Nephron progenitor cell (in vitro differentiated cells): ENCODE results near the gene OCRL.

ENCODE experiments used
- DNase-seq: peaks from one replicate; pipeline ENCODE4 v3.0.0; 2021
- H3K27ac Mint-ChIP-seq: 2 replicates; pipeline ENCODE4 v1.8.0; 2021; ENCODE audit warnings: mild to moderate bottlenecking, moderate library complexity, mixed read lengths
- H3K27me3 Mint-ChIP-seq: 2 replicates; pipeline ENCODE4 v1.8.0; 2021; ENCODE audit warnings: mild to moderate bottlenecking, low read depth, mixed read lengths; ENCODE audit not compliant: poor library complexity
- H3K36me3 Mint-ChIP-seq: 2 replicates; pipeline ENCODE4 v1.8.0; 2021; ENCODE audit warnings: low read depth, mixed read lengths
- H3K4me1 Mint-ChIP-seq: 2 replicates; pipeline ENCODE4 v1.8.0; 2021; ENCODE audit warnings: mixed read lengths
- H3K4me3 Mint-ChIP-seq: 2 replicates; pipeline ENCODE4 v1.8.0; 2021; ENCODE audit warnings: mild to moderate bottlenecking, moderate library complexity, mixed read lengths
- H3K9me3 Mint-ChIP-seq: 2 replicates; pipeline ENCODE4 v1.8.0; 2021; ENCODE audit warnings: mild to moderate bottlenecking, moderate library complexity, mixed read lengths
- TF ChIP-seq, protein P1 (sequence below): fragments of 200-600 bp; sonication (generic); IDR thresholded peaks from 2 replicates; pipeline ENCODE4 v1.5.0; 2021; ENCODE audit warnings: antibody characterized with exemption

The OCRL gene

DNA sequence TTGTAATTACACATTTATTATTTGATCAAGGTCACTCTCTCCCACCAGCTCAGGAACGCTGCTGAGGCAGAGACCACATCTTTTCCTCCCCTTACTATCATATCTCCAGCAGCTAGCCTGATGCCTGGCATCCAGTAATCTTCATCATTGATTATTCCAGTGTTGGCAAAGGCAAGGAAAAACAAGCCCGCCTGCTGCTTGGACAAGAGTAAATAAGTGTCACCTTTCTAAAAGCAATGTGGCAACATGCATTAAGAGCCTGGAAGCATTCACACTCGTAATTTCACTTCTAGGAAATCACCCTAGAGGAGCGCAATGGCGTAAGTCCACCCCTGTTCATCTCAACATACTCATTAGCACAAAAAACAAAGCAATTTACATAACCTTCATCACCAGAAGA is 59.9 kb downstream of the OCRL start:
- Mint-ChIP-seq H3K36me3 (peaks cover 28% of the 10 kb centered on the region), H3K9me3 (no peaks in the 10 kb centered on the region), H3K4me3 (no peak overlapping the region), H3K27me3 (no peaks in the 10 kb centered on the region), H3K27ac (peak overlapping the region; percentile 25), H3K4me1 (peaks cover 37% of the 10 kb centered on the region)
- TF ChIP-seq, protein P1, sequence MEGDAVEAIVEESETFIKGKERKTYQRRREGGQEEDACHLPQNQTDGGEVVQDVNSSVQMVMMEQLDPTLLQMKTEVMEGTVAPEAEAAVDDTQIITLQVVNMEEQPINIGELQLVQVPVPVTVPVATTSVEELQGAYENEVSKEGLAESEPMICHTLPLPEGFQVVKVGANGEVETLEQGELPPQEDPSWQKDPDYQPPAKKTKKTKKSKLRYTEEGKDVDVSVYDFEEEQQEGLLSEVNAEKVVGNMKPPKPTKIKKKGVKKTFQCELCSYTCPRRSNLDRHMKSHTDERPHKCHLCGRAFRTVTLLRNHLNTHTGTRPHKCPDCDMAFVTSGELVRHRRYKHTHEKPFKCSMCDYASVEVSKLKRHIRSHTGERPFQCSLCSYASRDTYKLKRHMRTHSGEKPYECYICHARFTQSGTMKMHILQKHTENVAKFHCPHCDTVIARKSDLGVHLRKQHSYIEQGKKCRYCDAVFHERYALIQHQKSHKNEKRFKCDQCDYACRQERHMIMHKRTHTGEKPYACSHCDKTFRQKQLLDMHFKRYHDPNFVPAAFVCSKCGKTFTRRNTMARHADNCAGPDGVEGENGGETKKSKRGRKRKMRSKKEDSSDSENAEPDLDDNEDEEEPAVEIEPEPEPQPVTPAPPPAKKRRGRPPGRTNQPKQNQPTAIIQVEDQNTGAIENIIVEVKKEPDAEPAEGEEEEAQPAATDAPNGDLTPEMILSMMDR = no peak
- no peak for DNase-seq

DNA sequence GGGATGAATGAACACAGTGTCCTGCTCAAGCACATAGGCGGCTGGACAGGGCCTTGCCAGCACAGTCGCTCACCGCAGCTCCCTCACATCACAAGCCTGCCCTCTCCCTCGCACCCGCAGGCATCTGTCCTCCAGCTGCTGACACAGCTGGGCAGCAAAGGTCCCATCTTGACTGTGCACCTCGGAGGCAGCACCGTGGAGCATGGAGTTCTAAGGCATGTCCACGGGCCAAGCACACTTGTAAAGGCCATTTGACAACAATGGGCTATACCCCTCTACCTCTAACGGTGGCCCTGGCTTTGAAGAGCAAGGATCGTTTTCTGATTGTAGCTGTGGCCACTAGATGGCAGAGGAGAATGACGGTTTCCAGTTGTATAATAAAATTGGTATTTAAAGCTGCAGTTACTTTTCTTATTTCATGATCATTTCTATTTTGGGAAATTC is 60.9 kb downstream of the OCRL start:
- peak; percentile 21 for DNase-seq
- H3K4me3 Mint-ChIP-seq = no peak overlapping the region
- TF ChIP-seq, protein P1 = peak; percentile 61
- H3K27ac Mint-ChIP-seq = no peak overlapping the region
- H3K4me1 Mint-ChIP-seq = peaks cover 46% of the 10 kb centered on the region
- H3K36me3 Mint-ChIP-seq = peaks cover 28% of the 10 kb centered on the region
- H3K27me3 Mint-ChIP-seq = peaks cover 4% of the 10 kb centered on the region
- H3K9me3 Mint-ChIP-seq = no peaks in the 10 kb centered on the region

- Mint-ChIP-seq H3K4me1 (peaks cover 32% of the 10 kb centered on the region), H3K36me3 (peaks cover 6% of the 10 kb centered on the region), H3K27ac (no peak overlapping the region), H3K4me3 (no peak overlapping the region), H3K9me3 (peaks cover 6% of the 10 kb centered on the region), H3K27me3 (peaks cover 42% of the 10 kb centered on the region)
- TF ChIP-seq, protein P1 = peak; percentile 76
- DNase-seq = peak; percentile 77
Observed at GRCh38 chrX:129606918-129607317, 66.9 kb downstream of the OCRL start.

DNA sequence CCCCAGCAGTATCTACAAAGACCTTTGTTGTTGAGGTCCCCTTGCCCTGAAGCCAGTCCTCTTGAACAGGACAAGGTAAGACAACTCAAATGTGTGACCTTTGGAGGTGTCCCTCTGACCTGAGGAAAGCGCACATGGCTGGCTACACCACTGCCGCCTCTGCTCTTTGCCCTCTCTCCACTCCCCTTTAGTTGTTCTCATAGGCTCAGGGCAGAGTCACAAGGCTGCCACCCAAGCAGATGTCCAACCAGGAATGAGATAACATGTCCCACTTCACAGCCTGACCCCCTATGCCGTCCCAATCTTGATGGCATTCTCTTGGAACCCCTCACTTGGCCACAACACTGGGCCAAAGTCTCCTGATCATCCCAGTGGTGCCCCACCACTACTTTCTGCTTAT is 68.4 kb downstream of the OCRL start:
- H3K27ac Mint-ChIP-seq = no peak overlapping the region
- H3K4me3 Mint-ChIP-seq = no peak overlapping the region
- no peak for DNase-seq
- no peaks in the 10 kb centered on the region for H3K36me3 Mint-ChIP-seq
- peaks cover 42% of the 10 kb centered on the region for H3K27me3 Mint-ChIP-seq
- peaks cover 25% of the 10 kb centered on the region for H3K4me1 Mint-ChIP-seq
- peaks cover 6% of the 10 kb centered on the region for H3K9me3 Mint-ChIP-seq
- TF ChIP-seq, protein P1 = no peak

- DNase-seq = no peak
- no peak overlapping the region for H3K4me3 Mint-ChIP-seq
- TF ChIP-seq, protein P1 = no peak
- H3K4me1 Mint-ChIP-seq = peaks cover 18% of the 10 kb centered on the region
- H3K9me3 Mint-ChIP-seq = peaks cover 6% of the 10 kb centered on the region
- no peaks in the 10 kb centered on the region for H3K36me3 Mint-ChIP-seq
- H3K27me3 Mint-ChIP-seq = peaks cover 42% of the 10 kb centered on the region
- H3K27ac Mint-ChIP-seq = no peak overlapping the region
Observed at GRCh38 chrX:129609395-129609794, 69.3 kb downstream of the OCRL start.

DNA sequence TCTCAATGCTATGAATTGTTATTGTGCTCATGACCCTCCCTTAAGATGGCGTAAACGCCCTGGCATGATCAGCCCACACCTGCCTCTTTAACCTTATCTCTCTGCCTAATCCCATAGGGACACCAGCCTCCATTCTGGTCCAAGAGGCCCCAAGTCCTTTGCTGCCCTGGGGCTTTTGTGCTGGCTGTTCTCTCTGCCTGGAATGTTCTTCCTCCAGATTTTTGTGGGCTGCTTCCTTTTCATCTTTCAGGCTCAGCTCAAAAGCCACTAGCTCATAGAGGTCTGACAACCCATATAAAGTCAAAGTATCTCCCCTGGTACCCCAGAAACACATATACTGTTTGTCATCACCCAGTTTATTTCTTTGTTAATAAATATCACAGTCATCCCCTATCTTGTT is 72.3 kb downstream of the OCRL start:
- H3K36me3 Mint-ChIP-seq = no peaks in the 10 kb centered on the region
- peaks cover 30% of the 10 kb centered on the region for H3K27me3 Mint-ChIP-seq
- H3K4me1 Mint-ChIP-seq = peaks cover 9% of the 10 kb centered on the region
- H3K4me3 Mint-ChIP-seq = no peak overlapping the region
- peaks cover 6% of the 10 kb centered on the region for H3K9me3 Mint-ChIP-seq
- TF ChIP-seq, protein P1 = no peak
- no peak overlapping the region for H3K27ac Mint-ChIP-seq
- DNase-seq = no peak
